GM12878 (cell line): ENCODE results near the gene MYO19. TPM values are rescaled to one million over a fixed set of nuclear protein-coding genes. Genes with fewer than 3 reads are reported as not detected.

ENCODE experiments used
- ATAC-seq: fragments of 200-7000 bp; cut with Tn5 transposase; 3 replicates; pipeline ENCODE4 v1.9.1; 2020; ENCODE audit warnings: mild to moderate bottlenecking, moderate library complexity
- BruUV-seq: library from RNA; stranded (reverse); fragments of 400-500 nt; replicated peaks from 2 replicates; lab custom pipeline; 2021; lab: Mats Ljungman, UMichigan
- CTCF ChIA-PET: fragments of 300-600 bp; sonication (Branson Sonifier 250); formaldehyde crosslinking; extraction: SDS; loops from one replicate; lab custom pipeline; 2021; ENCODE audit warnings: inconsistent platforms; lab: Yijun Ruan, JAX
- POLR2A ChIA-PET: fragments of 350-600 bp; formaldehyde crosslinking; extraction: SDS; loops from one replicate; lab custom pipeline; 2021; ENCODE audit warnings: inconsistent platforms; lab: Charles Lee
- RAD21 ChIA-PET: fragments of 300-600 bp; sonication (Branson Sonifier 250); formaldehyde crosslinking; loops from one replicate; lab custom pipeline; 2023; ENCODE audit warnings: antibody characterized with exemption; ENCODE audit not compliant: unreplicated experiment; lab: Charles Lee
- SMC1A ChIA-PET: fragments of 300-600 bp; sonication (Branson Sonifier 250); formaldehyde crosslinking; loops from one replicate; lab custom pipeline; 2023; ENCODE audit not compliant: unreplicated experiment, uncharacterized antibody; lab: Charles Lee
- DNase-seq: peaks from one replicate; pipeline ENCODE4 v3.0.0-alpha.2; 2011; ENCODE audit warnings: low read depth, low spot score
- FAIRE-seq: peaks from 3 replicates; lab custom pipeline; 2011; peaks lifted over from hg19 to GRCh38; lab: Jason Lieb, UNC
- H2AFZ ChIP-seq: 2 replicates; pipeline ENCODE4 v1.6.0; 2011; ENCODE audit warnings: low read depth, low read length, control low read depth; ENCODE audit not compliant: control insufficient read depth
- H3K27ac ChIP-seq: 2 replicates; pipeline ENCODE4 v1.5.1; 2011; ENCODE audit warnings: control low read depth; ENCODE audit not compliant: control insufficient read depth, insufficient read depth
- H3K27me3 ChIP-seq, 2 experiments: replicated peaks in 1 of 2; 2 replicates each; pipeline versions ENCODE4 v1.6.0 to v1.6.1; 2011; ENCODE audit warnings: low read length in 1 of 2; ENCODE audit not compliant: control insufficient read depth in 2 of 2, insufficient read depth in 2 of 2
- H3K36me3 ChIP-seq, 2 experiments: 2 replicates each; pipeline ENCODE4 v1.5.1; 2011; ENCODE audit warnings: low read length in 1 of 2; ENCODE audit not compliant: control insufficient read depth in 2 of 2, insufficient read depth in 2 of 2
- H3K4me1 ChIP-seq: 2 replicates; pipeline ENCODE4 v1.6.1; 2011; ENCODE audit warnings: mild to moderate bottlenecking, low read length, moderate library complexity, mixed read lengths; ENCODE audit not compliant: control insufficient read depth, insufficient read depth
- H3K4me2 ChIP-seq: 2 replicates; pipeline ENCODE4 v1.6.0; 2011; ENCODE audit warnings: control low read depth; ENCODE audit not compliant: control insufficient read depth, insufficient read depth
- H3K4me3 ChIP-seq: fragments of 200-600 bp; sonication (generic); 2 replicates; pipeline ENCODE4 v1.5.1; 2016
- H3K79me2 ChIP-seq: 2 replicates; pipeline ENCODE4 v1.6.0; 2011; ENCODE audit warnings: low read length; ENCODE audit not compliant: control insufficient read depth, insufficient read depth
- H3K9ac ChIP-seq: 2 replicates; pipeline ENCODE4 v1.8.0; 2011; ENCODE audit warnings: low read length, control low read depth, mixed read lengths; ENCODE audit not compliant: control insufficient read depth, insufficient read depth
- H3K9me3 ChIP-seq: replicated peaks from 3 replicates; pipeline ENCODE4 v1.5.1; 2011; ENCODE audit warnings: mild to moderate bottlenecking, low read length; ENCODE audit not compliant: control insufficient read depth, insufficient read depth
- H4K20me1 ChIP-seq: 2 replicates; pipeline ENCODE4 v1.6.0; 2011; ENCODE audit not compliant: control insufficient read depth, insufficient read depth
- ASH2L ChIP-seq: fragments of 300-600, 200-600 bp; sonication (generic); IDR thresholded peaks from 2 replicates; pipeline ENCODE4 v1.6.1; 2017; ENCODE audit warnings: low read depth, mild to moderate bottlenecking, borderline replicate concordance
- CBX5 ChIP-seq: sonication (generic); IDR thresholded peaks from 2 replicates; pipeline ENCODE4 v1.6.1; 2016; ENCODE audit warnings: low read depth, moderate library complexity, mild to moderate bottlenecking, inconsistent platforms
- CHD1 ChIP-seq: IDR thresholded peaks from 2 replicates; pipeline ENCODE4 v1.6.1; 2012; ENCODE audit warnings: low read depth, low read length, improper control_type of control experiment
- CHD2 ChIP-seq: IDR thresholded peaks from 2 replicates; pipeline ENCODE4 v1.6.1; 2011; ENCODE audit warnings: low read depth, low read length, improper control_type of control experiment, borderline replicate concordance
- EED ChIP-seq: sonication (generic); IDR thresholded peaks from 2 replicates; pipeline ENCODE4 v1.6.1; 2016; ENCODE audit warnings: antibody characterized with exemption, low read depth
- EGR1 ChIP-seq, 2 experiments: IDR thresholded peaks; 1 replicate in 1 of 2; 2 replicates in 1 of 2; pipeline ENCODE4 v1.6.1; 2011 to 2012; ENCODE audit warnings: low read depth in 2 of 2, low read length in 2 of 2, borderline replicate concordance in 1 of 2, mild to moderate bottlenecking in 1 of 2, moderate library complexity in 1 of 2
- HSF1 ChIP-seq: fragments of 150-350 bp; IDR thresholded peaks from 2 replicates; pipeline ENCODE4 v1.6.1; 2014; ENCODE audit warnings: mild to moderate bottlenecking, low read depth, low read length
- KDM1A ChIP-seq: fragments of 200-600 bp; sonication (generic); IDR thresholded peaks from 2 replicates; pipeline ENCODE4 v1.6.1; 2016; ENCODE audit warnings: borderline replicate concordance
- MEF2B ChIP-seq: fragments of 450-650 bp; IDR thresholded peaks from 2 replicates; pipeline ENCODE4 v1.6.1; 2018; ENCODE audit warnings: mild to moderate bottlenecking, moderate library complexity; ENCODE audit not compliant: partially characterized antibody, poor library complexity, severe bottlenecking
- MLLT1 ChIP-seq: fragments of 450-650 bp; IDR thresholded peaks from 2 replicates; pipeline ENCODE4 v1.6.1; 2016; ENCODE audit warnings: mild to moderate bottlenecking
- MXI1 ChIP-seq: fragments of 150-350 bp; IDR thresholded peaks from 2 replicates; pipeline ENCODE4 v1.6.1; 2011; ENCODE audit warnings: low read depth, mild to moderate bottlenecking, inconsistent platforms, low read length, improper control_type of control experiment
- NFIC ChIP-seq: IDR thresholded peaks from 2 replicates; pipeline ENCODE4 v1.6.1; 2012; ENCODE audit warnings: low read depth, mild to moderate bottlenecking, inconsistent platforms, low read length, moderate library complexity
- NFYA ChIP-seq: IDR thresholded peaks from 2 replicates; pipeline ENCODE4 v1.6.1; 2011; ENCODE audit warnings: low read depth, mild to moderate bottlenecking, low read length, improper control_type of control experiment, borderline replicate concordance
- NR2C1 ChIP-seq: fragments of 450-650 bp; IDR thresholded peaks from 2 replicates; pipeline ENCODE4 v1.6.1; 2017; ENCODE audit warnings: antibody characterized with exemption, mild to moderate bottlenecking, moderate library complexity
- PAX8 ChIP-seq: fragments of 450-650 bp; IDR thresholded peaks from 2 replicates; pipeline ENCODE4 v1.6.1; 2017; ENCODE audit warnings: mild to moderate bottlenecking, moderate library complexity
- POLR2A ChIP-seq: IDR thresholded peaks from 2 replicates; pipeline ENCODE4 v1.6.1; 2011; ENCODE audit warnings: low read depth, mild to moderate bottlenecking, low read length
- RB1 ChIP-seq: fragments of 450-650 bp; formaldehyde crosslinking; IDR thresholded peaks from 2 replicates; pipeline ENCODE4 v1.6.1; 2017; ENCODE audit warnings: mild to moderate bottlenecking, borderline replicate concordance
- RCOR1 ChIP-seq: conservative IDR thresholded peaks from 2 replicates; pipeline ENCODE4 v1.6.1; 2012; ENCODE audit warnings: low read depth, low read length, improper control_type of control experiment
- ZNF384 ChIP-seq: IDR thresholded peaks from 2 replicates; pipeline ENCODE4 v1.6.1; 2012; ENCODE audit warnings: low read depth, mild to moderate bottlenecking, low read length, improper control_type of control experiment, borderline replicate concordance
- WGBS: methylation state at CpG from one replicate; pipeline ENCODE4 v1.1.6; 2016; ENCODE audit warnings: low lambda C conversion rate; ENCODE audit not compliant: insufficient replicate concordance, insufficient coverage; ENCODE audit errors: missing lambda C conversion rate; 5-methylcytosine and 5-hydroxymethylcytosine counted together
- in situ Hi-C: fragments of 300-500 bp; cut with MboI; formaldehyde crosslinking; loops from 9 replicates; pipeline ENCODE4 v1.14.3; 2018; ENCODE audit warnings: mixed read lengths
- intact Hi-C: fragments of 100-400 bp; cut with micrococcal nuclease; formaldehyde crosslinking; loops from one replicate; pipeline ENCODE4 v1.14.2; 2022; ENCODE audit not compliant: unreplicated experiment
- polyA plus RNA-seq, 11 experiments: library from polyadenylated mRNA; depleted of rRNA in 4 of 11; unstranded in 6 of 11; stranded (reverse) in 5 of 11; fragments of >200 nt; fragmentation: Nextera tagmentation in 4 of 11; fragmentation: Illumina TruSeq in 1 of 11; extraction: Ambion mirVana in 4 of 11; extraction: Trizol in 1 of 11; gene quantifications; 1 replicate in 1 of 11; 2 replicates in 10 of 11; pipeline versions ENCODE4 v1.2.1 to v1.2.3, GENCODE V29; 2011 to 2016; ENCODE audit warnings: inconsistent platforms in 2 of 11, missing spikeins in 2 of 11, low read depth in 1 of 11
- total RNA-seq, 4 experiments: library from RNA; depleted of rRNA in 3 of 4; stranded (reverse); fragments of >200 nt in 3 of 4; fragmentation: Illumina TruSeq in 1 of 4; extraction: Trizol in 1 of 4; gene quantifications; 2 replicates each; pipeline versions ENCODE4 v1.2.1 to v1.2.3, GENCODE V29; 2013 to 2021

Gene MYO19
- total and polyA plus RNA-seq, 10 of the 15 experiments (the other 5 are each of a cell fraction or from before 2014, with no cell fraction given) = 11.4 to 103 (median 67.1) TPM

GRCh38 chr17:36486204-36487194 lies 48.2 kb downstream of the MYO19 start, which contains the start of gene ZNHIT3:
TSS of gene ZNHIT3 (plus strand) at chr17:36486681. CDS start at chr17:36486700, 19 bp downstream.
- Histone ChIP-seq H4K20me1 (no peaks in the 10 kb centered on the region), H3K9ac (peak within 1 kb of the TSS; percentile 76), H3K79me2 (peaks cover 12% of the 10 kb centered on the region), H3K4me3 (peak within 1 kb of the TSS; percentile 90), H3K4me1 (peaks cover 9% of the 10 kb centered on the region), H3K27me3 (peaks cover 0 to 4% of the 10 kb centered on the region in 2 experiments; a peak in 1 of 4 replicates), H3K27ac (peak within 1 kb of the TSS; percentile 71), H2AFZ (peak within 1 kb of the TSS; percentile 82), H3K9me3 (no peaks in the 10 kb centered on the region), H3K36me3 (peaks cover 0 to 3% of the 10 kb centered on the region in 2 experiments; a peak in 1 of 4 replicates), H3K4me2 (peak within 1 kb of the TSS; percentile 91)
- CTCF ChIA-PET = interaction anchor here (0.8 to 2.6 kb wide), 11 partner anchors 48 to 677 kb away, joined by 3 to 18 read pairs (median 4); partner anchors contain the start of genes MYO19, PIGW and TAF15
- in situ Hi-C loops (loop anchor here (5.0 to 25.0 kb wide), 2 partner anchors 349 to 514 kb away; no protein-coding TSS in a partner anchor), intact Hi-C loops (loop anchor here (2.0 to 10.0 kb wide), 2 partner anchors 48 to 342 kb away; partner anchors contain the start of genes MYO19 and PIGW)
- POLR2A ChIA-PET = interaction anchor here (0.8 to 1.8 kb wide), 6 partner anchors 48 to 517 kb away, joined by 3 to 6 read pairs (median 5); partner anchors contain the start of genes MRM1 and PIGW
- no TSS peak for BruUV-seq
- peak; percentile 97 for ATAC-seq
- no peak for FAIRE-seq
- DNase-seq = peak; percentile 80
- SMC1A ChIA-PET = interaction anchor here (0.6 to 2.3 kb wide), 6 partner anchors 25 to 539 kb away, joined by 3 to 12 read pairs (median 5); no protein-coding TSS in a partner anchor
- whole genome bisulfite sequencing = under 1% methylated on average over 50 of the region's 73 CpGs
- RAD21 ChIA-PET = interaction anchor here (0.9 to 2.6 kb wide), 6 partner anchors 48 to 678 kb away, joined by 3 to 19 read pairs (median 4); partner anchors contain the start of genes CCL3, MYO19, PIGW and TAF15
- TF ChIP-seq ASH2L (no peak), EGR1 (IDR thresholded peaks at IDR 0.05; ENCODE audit: borderline replicate concordance in 1 of 2, low read depth in 2 of 2, low read length in 2 of 2) (peak; percentile 54 to 62; a peak in 2 of 3 replicates), HSF1 (no peak), KDM1A (no peak), EED (no peak), MXI1 (peak; percentile 59), RCOR1 (0 out of 2 replicates have a peak, but pooled peaks have one; percentile 72), ZNF384 (no peak), CHD2 (peak; percentile 79; the same call in 1 of the 2 replicates), MLLT1 (peak; percentile 100), CBX5 (no peak), NFIC (no peak), RB1 (no peak), MEF2B (no peak), NFYA (no peak), PAX8 (no peak), POLR2A (peak; percentile 91), CHD1 (no peak), NR2C1 (peak; percentile 16)
